Left kidney (tissue), 2 donors: ENCODE results near the gene SMYD4. TPM values are rescaled to one million over a fixed set of nuclear protein-coding genes. Genes with fewer than 3 reads are reported as not detected.
"Not testable (repeated sequence)": the region's sequence is repeated elsewhere in the genome, so short reads cannot be mapped to it uniquely, and the experiment has no call there.

ENCODE experiments used
- DNase-seq: peaks from one replicate; pipeline ENCODE4 v3.0.0-alpha.2; 2013
- polyA plus RNA-seq: library from polyadenylated mRNA; unstranded; fragments of 120-200 nt; gene quantifications from one replicate; pipeline ENCODE4 v1.2.1, GENCODE V29; 2013; ENCODE audit not compliant: insufficient read length

The SMYD4 gene
- polyA plus RNA-seq, 1 donor, result 22.3 TPM

DNA sequence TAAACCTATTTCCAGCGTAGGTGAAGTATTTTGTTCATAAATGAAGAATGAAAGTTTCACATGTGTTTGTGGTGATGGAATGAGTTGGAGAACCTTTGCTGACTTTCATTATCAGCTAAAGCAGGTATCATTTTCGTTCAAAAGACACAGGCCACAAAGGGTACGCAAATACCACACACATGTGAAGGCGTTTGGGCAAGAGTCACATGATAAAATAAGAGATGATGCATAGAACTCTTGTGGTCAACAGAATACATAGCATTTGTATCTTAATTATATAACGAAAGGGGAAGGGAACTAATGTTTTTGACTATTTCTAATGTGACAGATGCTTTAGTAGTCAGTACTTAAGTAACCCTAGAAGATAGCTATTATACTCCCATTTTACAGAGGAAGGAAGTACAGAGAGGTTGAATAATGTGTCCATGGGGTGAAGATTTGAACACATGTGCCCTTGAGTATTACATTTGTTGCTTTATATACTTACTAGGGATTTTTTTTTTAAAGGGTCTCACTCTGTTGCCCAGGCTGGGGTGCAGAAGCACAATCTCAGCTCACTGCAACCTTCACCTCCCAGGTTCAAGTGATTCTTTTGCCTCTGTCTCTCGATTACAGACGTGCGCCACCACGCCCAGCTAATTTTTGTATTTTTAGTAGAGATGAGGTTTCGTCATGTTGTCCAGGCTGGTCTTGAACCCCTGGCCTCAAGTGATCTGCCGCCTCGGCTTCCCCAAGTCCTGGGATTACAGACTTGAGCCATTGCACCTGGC, 4.9 kb upstream of the SMYD4 start:
- DNase-seq, result no peak

GRCh38 chr17:1830288-1830687, 586 bp upstream of the SMYD4 start:
- DNase-seq, result peak; percentile 15

- peak; percentile 5 for DNase-seq
Observed at GRCh38 chr17:1829216-1829591, 498 bp downstream of the SMYD4 start.

DNA sequence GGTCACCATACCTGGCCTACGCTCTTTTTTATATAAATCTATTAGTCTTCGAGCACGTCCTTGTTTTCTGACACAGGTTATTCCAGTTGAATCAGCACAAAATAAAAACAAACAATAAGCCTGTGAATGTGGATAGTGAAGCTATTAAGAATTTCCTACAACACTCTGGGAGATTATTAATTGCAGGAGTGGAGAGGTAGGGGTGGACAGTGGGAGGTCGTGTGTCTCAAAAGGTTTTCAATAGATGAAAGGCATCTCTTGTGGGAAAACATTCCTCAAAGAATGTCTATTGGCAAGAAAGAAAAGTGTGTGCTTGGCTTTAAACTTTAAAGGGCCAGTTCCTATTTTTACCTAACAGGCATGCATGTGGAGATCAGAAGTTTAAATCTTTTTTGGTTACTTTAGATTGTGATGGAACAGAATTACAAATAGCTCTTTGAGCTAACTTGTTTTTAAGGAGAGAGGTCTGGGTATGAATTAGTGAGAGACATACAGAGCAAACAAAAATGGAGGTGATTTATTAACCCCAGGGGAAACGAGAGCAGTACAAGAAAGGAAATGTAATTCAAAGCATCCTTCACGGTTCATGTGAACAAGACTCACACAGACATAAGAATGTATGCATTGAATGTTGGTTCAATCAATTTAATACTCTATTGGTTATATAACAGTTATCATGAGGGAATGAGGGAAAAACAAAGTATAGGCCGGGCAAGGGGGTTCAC, 9.0 kb downstream of the SMYD4 start:
- peak; percentile 29 for DNase-seq

DNA sequence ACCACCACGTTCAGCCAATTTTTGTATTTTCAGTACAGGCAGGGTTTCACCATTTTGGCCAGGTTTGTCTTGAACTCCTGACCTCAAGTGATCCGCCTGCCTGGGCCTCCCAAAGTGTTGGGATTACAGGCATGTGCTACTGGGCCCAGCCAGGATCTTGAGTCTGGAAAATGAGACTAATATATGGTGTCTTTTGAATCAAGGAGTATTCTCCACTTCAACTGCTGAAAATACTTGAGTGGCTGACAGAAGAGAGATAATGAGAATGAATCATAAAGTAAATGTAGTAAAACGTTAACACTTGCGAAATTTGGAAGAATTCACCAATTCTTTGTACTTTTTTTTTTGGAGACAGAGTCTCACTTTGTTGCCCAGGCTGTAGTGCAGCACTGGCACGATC, 16.6 kb downstream of the SMYD4 start:
- no peak for DNase-seq

- peak; percentile 22 for DNase-seq
Observed at GRCh38 chr17:1810450-1811103, 19.1 kb downstream of the SMYD4 start.

- DNase-seq, result not testable (repeated sequence)
Observed at GRCh38 chr17:1809815-1810214, 19.9 kb downstream of the SMYD4 start.

DNA sequence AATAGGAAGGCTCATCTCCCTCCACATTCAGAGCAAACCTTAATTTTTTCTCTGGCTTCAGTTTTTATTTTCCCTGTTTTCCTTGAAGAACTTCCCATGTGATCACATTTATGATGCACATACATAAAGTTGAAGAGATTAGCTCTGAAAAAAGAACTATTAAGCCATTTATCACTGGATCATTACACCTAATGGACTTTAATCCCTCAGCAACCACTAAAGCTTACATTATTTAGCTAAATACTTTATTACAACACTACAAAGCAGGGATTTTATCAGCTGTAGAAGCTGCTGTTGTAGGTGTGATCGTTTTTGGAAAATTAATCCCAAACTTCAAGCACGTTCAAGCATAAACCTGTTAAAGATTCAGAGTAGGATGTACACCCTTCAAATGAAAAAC, 21.1 kb downstream of the SMYD4 start:
- DNase-seq, result no peak

DNA sequence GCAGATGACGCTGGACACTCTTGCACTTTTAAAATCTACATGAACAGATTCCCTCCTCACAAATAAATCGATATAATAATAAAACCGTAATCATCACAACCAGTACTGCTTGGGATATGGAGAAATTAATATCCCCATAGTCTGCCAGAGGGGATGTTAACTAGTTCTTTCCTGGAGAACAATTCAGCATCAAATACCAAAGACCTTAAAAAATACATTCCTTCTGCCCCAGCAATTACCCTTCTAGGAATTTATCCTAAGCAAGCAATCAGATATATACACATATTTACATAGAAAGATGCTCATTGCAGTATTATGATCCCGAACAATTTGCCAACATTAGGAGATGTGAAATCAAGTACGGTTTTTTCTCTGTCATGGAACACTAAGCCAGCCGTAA, 21.8 kb downstream of the SMYD4 start:
- DNase-seq, result no peak

DNA sequence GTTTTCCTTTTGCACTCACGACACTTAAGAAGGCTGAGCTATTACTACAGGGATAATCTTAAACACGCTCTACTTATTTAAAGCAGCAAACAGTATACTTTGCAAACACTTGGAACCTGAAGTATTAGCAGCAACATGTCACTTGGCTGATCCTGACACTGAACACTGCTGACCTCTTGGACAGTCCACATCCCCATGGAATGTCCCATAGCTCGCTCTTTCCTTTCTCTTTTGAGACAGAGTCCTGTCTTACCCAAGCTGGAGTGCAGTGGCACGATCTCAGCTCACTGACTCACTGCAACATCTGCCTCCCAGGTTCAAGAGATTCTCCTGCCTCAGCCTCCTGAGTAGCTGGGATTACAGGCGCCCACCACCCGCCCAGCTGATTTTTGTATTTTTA, 26.4 kb downstream of the SMYD4 start:
- DNase-seq, result no peak

DNA sequence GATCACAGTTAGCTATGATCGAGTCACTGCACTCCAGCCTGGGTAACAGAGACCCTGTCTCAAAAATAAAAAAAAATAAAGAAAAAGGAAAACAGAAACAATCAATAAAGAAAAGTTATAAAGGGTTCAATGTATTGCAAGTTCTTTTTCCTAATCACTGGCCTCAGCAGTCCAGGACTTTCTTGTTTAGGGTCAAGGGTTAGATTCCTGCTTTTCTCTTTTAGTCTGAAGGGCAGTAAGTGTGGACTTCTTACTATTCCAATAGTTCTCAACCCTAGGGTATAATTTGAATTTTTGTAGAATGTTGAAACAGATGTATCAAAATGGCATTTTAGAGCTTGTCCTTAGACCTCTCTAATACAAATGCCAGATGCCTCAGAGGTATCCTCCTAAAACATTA, 27.3 kb downstream of the SMYD4 start:
- DNase-seq, result no peak

GRCh38 chr17:1800712-1801111, 29.0 kb downstream of the SMYD4 start:
- DNase-seq, result no peak

GRCh38 chr17:1800240-1800639, 29.5 kb downstream of the SMYD4 start:
- DNase-seq, result no peak

DNA sequence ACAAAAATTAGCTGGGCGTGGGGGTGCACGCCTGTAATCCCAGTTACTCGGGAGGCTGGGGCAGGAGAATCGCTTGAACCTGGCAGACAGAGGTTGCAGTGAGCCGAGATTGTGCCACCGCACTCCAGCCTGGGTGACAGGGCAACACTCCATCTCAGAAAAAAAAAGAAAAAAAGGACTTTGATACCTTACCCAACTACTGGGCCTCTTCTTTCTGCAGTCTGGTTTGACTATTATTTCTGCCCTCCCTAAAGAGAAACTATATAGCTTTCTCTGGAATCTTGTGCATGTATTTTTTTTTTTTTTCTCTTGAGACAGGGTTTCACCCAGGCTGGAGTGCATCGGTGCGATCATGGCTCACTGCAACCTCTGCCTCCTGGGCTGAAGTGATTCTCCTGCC, 31.9 kb downstream of the SMYD4 start:
- DNase-seq, result not testable (repeated sequence)

DNA sequence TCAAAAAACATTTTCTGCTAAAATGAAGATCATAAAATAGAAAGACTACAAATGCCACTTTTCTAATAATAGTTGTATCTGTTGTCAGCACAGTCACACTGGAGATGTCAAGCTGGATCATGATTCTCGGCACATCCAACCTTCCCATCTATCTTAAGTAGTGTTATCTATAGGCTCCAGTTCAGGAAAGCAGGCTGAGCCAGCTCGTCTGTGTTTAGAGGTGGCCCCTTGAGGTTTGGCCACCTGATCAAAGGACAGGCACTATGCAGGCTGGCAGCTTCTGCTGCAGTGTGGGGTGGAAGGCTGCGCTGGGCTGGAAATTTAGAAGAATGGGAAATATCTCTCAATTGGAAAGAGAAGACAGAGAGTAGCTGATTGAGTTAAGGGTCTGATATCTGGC, 32.4 kb downstream of the SMYD4 start:
- no peak for DNase-seq

DNA sequence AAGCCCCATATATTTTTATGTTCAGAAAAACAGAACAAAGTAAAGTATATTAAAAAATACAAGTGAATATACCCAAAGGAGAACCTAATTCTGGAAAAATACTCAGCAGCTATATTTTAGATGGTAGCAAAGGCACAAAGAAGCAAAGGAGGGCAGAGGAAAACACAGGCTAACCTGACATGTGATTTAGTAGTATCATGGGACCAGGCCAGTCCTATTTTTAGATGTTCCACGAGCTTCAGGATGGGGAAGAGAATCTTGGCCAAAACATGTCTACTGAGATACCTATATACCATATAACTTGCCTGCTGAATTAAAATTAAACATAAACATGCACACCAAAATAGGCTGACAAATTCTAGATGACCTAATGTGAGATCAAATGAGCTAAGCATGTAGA, 32.9 kb downstream of the SMYD4 start:
- DNase-seq, result no peak

DNA sequence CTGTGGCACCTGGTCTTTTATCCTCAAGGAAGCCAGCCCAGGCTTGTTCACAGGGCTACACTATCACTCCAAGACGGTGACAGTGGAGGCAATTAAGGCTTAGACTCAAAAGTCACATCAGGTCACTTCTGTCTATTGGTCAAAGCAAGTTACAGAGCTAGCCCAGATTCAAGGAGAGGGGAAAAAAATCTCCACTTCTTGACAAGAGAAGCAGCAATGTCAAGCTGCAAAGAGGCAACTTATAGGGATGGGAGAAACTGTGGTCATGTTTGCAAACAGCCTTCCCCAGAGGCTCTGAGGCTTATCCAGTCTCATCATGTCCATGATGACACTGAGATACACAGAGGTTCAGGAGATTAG, 36.3 kb downstream of the SMYD4 start:
- no peak for DNase-seq

- no peak for DNase-seq
Observed at GRCh38 chr17:1792495-1793446, 36.9 kb downstream of the SMYD4 start.

DNA sequence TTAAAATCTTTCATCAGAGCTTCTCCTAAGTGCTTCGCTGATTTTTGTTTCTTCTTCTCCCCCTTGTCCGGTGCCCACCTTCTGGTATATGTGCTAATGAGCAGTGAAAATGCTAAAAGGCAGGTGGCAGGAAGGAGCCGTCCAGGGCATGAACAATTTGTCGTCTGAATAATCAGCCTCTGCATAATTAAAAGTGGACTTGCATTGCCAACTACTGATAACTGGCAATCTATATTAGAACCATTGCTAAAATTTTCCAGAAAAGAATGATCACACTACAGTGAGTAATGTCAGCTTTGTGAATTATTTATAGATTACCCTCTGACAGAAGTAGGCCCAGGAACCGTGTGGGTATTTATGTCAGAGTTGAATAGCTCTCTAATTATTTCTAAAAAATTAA, 39.8 kb downstream of the SMYD4 start:
- DNase-seq, result no peak

DNA sequence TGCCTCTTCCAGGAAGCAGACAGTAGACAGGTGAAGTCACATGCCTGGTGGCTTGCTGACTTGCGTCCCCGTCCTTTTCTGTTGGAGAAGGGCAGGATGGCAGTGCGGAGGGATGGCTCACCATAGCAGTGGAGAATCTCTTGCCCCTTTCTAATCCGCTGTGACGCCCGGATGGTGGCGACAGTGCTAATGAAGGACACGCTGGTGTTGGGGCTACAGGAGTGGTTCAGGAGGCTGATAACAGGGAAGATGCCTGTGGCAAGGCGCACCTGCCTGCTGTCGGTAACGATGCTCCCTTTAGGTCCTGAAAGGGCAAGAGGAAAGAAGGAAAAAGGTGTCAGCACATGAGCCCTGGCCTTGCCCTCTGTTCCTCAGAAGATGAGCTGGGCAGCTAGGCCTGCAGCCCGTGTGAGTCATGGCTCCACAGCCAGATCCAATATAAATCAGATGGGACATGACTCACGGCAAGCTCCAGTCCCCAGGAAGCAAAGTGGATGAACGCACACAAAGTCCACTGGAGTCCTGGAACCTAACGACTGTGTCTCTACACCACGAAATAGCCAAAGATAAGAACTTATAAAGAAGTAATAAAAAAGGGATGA, 42.3 kb downstream of the SMYD4 start:
- no peak for DNase-seq

- DNase-seq, result no peak
Observed at GRCh38 chr17:1786708-1787107, 43.0 kb downstream of the SMYD4 start.

DNA sequence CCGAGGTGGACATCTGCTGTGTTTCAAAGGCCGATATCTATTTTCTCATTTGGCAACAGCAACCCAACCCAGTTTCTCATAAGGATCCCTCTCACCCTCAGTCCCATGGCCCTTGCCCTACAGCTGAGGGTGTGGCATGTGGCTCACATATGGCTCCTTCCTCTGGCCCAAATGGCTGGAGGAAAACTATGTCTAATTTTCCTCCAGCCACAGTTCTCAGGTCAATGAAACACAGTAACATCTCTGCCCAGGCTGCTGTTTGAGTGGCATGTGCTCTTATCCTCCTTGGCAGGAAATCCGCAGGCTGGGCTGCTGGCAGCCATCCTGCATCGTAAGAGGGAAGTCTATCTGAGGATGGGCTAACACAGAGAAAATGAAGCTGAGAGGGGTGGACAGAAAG, 43.8 kb downstream of the SMYD4 start:
- no peak for DNase-seq
